Ecto neural progenitor cell (in vitro differentiated cells): ENCODE results near the gene ME1.

Source experiments
- DNase-seq: peaks from one replicate; pipeline ENCODE4 v3.0.0-alpha.2; 2018; ENCODE audit warnings: low spot score

Gene ME1

GRCh38 chr6:83190626-83191025 is 240.2 kb downstream of the ME1 start:
- DNase-seq, result no peak

- no peak for DNase-seq
Observed at GRCh38 chr6:83188501-83188900, 242.3 kb downstream of the ME1 start.

GRCh38 chr6:83185096-83185495 is 245.8 kb downstream of the ME1 start:
- DNase-seq, result no peak

GRCh38 chr6:83183082-83183828 is 247.6 kb downstream of the ME1 start:
- no peak for DNase-seq

- DNase-seq, result no peak
Observed at GRCh38 chr6:83182114-83182513, 248.7 kb downstream of the ME1 start.

GRCh38 chr6:83180426-83180950 is 250.4 kb downstream of the ME1 start:
- no peak for DNase-seq

- DNase-seq, result no peak
Observed at GRCh38 chr6:83176246-83176645, 254.6 kb downstream of the ME1 start.

- DNase-seq, result no peak
Observed at GRCh38 chr6:83169511-83169910, 261.3 kb downstream of the ME1 start.

GRCh38 chr6:83169106-83169505 is 261.7 kb downstream of the ME1 start:
- no peak for DNase-seq

GRCh38 chr6:83168556-83168955 is 262.3 kb downstream of the ME1 start:
- no peak for DNase-seq

- no peak for DNase-seq
Observed at GRCh38 chr6:83167726-83168278, 263.0 kb downstream of the ME1 start.
